ENCODE results near the gene FKBP4.
A peak's percentile ranks its signal among the peaks of the same experiment; 100 is the strongest.

FKBP4 gene

DNA sequence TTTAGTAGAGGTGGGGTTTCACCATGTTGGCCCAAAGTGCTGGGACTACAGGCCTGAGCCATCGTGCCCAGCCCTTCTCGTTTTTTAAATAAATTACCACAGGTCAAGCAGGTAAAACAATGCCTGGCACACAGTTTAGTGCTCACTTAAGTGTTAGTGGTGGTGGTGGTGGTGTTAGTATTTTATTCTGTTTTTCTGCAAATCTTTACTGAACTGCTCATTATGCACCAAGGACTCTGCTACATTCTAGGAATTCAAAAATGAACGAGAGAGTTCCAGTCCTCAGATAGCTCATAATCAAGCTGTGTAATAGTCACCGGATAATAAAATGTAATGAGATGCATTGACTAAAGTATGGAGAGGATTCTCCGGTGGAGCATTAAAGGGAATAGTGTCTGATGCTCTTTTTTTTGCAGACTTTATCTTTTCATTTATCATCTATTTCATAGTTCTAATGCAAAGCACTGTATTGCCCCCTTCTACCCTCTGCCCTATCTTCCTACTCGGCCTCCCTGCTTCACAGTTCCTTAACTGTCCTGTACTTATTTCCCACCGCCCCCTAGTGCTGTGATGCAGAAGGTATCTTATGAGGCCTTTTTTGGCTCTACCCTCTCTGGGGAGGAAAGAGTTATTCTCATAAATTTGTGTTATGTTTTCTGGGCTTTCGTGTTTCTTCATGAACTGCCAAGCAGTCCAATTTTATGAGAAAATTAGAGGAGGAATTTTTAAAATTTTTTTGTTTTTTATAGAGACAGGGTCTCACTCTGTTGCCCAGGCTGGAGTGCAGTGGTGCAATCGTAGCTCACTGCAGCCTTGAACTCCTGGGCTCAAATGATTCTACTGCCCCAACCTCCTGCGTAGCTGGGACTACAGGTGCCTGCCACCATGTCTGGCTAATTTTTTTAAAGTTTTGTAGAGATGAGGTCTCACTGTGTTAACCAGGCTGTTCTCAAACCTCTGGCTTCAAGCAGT is 18.7 kb downstream of the FKBP4 start:
- DNase-seq = peak; percentile 31 to 40

- no peak for DNase-seq
Measured at GRCh38 chr12:2819810-2820209, 25.0 kb downstream of the FKBP4 start.

- no peak for DNase-seq
Measured at GRCh38 chr12:2820432-2820831, 25.7 kb downstream of the FKBP4 start.

GRCh38 chr12:2823483-2823882 is 28.7 kb downstream of the FKBP4 start:
- DNase-seq = no peak

GRCh38 chr12:2824541-2824940 is 29.8 kb downstream of the FKBP4 start:
- no peak for DNase-seq

- DNase-seq = no peak
Measured at GRCh38 chr12:2825132-2825531, 30.4 kb downstream of the FKBP4 start.

GRCh38 chr12:2826036-2826435 is 31.3 kb downstream of the FKBP4 start:
- no peak for DNase-seq

GRCh38 chr12:2826721-2827515 is 32.1 kb downstream of the FKBP4 start:
- no peak for DNase-seq

DNA sequence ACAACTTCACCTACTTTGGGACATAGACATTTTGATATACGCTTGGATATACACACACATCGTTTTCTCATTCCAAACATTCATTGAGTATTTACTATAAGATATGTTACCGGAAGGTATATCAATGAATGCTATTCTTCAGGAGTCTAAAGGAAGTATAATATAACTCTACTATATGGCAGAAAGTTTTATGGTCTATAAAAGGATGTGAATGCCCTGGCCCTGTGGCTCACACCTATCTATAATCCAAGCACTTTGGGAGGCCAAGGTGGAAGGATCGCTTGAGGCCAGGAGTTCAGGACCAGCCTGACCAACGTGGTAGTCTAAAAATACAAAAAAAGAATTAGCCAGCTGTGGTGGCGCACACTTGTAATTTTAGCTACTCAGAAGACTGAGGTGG is 34.5 kb downstream of the FKBP4 start:
- DNase-seq = no peak

DNA sequence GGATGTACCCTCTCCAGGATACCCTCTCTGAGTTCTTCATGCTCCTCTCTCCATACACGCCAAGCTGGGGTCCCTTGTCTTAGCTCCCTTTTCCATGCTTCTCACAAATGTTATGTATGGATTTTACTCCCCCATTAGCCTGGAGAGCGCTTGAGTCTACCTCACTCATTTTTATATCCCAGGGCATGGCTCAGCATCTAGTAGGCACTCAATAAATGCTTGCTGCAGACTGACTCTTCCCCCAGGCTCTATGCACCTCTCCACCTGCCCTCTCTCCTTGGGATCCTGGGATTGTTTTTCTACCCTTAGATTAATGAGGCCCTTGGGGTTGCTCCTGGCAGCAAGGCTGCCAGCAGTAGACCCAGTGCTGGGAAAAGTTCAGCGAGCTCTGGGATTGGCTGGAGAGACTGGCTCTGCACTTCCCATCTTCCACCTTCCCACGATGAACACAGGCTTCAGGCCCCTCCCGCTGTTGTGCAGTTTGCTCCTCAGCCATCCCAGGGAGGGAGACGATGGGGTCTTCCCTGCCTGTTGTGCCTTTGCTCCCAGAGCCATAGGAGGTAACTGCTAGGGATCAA is 37.9 kb downstream of the FKBP4 start:
- DNase-seq = no peak

- DNase-seq = no peak
Measured at GRCh38 chr12:2833327-2833726, 38.6 kb downstream of the FKBP4 start.

- DNase-seq = no peak
Measured at GRCh38 chr12:2833810-2834209, 39.0 kb downstream of the FKBP4 start.

DNA sequence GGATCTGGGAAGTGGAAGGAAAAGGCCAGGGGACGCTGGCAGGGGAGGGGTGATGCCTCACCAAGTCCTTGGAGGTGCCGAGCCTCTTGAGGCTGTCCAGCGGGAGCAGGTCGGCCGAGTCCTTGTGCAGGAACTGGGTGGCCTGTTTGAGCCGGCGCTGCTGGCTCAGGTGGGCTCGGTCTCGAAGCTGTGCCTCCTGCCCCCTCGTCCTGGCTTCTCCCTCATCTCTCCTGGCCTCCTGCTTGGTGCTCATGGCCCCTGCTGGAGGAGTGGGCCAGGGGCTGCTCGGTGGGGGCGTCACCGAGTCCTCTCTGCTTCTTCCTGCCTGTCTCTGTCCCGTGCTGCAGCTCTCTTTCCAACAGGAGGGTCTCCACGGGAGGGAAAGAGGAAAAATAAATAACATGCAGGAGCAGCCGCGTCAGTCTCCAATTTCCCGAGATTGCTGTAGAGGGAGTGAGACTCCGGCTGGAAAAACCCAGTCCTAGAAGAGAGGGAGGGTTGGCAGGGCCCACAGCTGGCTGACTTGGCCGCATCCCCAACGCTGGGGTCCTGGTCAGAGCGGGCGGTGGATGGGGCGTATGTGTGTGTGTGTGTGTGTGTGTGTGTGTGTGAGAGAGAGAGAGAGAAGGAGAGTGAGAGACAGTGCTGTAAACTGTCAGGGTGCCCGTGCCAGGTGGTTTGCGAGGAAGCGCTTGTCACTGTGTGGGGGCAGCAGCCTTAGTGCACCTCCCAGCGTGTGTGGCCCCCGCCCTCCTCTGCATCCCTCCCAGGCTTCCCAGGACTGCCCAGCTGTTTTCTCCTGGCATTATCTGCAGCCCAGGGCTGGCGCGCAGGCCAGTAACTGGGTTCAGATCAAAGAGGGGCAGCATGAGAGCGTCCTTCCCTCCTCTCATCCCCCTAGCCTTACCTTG is 40.1 kb downstream of the FKBP4 start, which contains the start of gene NRIP2:
Gene NRIP2, minus strand, starts transcription at position 455 of the 911 bp plus-strand sequence. Its CDS starts 52 bp downstream, at position 403.
- DNase-seq = no peak

DNA sequence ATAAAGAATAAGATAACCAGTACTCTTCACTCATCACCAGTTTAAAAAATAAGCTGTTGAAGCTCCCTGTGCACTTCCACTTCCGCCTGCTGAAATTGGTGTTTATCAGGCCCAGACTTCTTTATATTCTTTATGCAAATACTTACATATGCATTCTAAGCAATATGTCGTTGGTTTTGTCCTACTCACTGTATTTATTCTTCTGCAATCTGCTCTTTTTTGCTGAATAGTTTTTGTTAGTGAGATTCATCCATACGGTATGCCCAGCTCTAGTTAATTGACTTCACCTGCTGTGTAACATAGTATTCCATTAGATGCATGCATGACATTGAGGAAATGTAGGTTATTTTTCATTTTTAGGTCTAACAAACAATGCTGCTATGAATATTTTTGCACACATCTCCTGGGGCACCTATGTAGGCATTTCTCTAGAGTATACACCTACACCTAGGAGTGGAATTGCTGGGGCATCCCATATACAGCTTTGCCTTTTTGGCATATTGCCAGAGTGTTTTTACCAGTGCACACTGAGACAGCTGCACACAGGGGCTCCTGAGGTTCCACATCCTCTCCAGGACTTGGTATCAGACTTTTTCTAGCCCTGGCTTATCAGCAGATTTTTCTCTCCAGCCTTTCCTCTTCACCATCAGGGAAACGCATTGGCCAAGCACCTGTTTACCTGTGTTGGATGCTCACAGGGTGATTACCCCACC is 41.1 kb downstream of the FKBP4 start:
- no peak for DNase-seq

DNA sequence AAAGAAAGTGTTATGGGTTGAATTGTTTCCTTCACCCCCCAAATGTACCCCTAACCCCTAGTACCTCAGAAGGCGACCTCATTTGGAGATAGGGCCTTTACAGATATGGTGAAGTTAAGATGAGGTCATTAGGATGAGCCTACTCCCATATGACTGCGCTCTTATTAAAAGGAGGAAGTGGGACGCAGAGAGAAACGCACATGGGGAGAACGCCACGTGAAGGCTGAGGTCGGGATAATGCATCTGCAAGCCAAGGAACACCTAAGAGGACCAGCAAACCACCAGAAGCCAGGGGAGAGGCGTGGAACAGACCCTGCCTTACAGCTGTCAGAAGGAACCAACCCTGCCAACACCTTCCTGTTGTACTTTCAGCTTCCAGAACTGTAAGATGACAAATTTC is 41.8 kb downstream of the FKBP4 start:
- DNase-seq = no peak

- DNase-seq = no peak
Measured at GRCh38 chr12:2841056-2841650, 46.4 kb downstream of the FKBP4 start.

- DNase-seq = no peak
Measured at GRCh38 chr12:2842948-2843347, 48.2 kb downstream of the FKBP4 start.

DNA sequence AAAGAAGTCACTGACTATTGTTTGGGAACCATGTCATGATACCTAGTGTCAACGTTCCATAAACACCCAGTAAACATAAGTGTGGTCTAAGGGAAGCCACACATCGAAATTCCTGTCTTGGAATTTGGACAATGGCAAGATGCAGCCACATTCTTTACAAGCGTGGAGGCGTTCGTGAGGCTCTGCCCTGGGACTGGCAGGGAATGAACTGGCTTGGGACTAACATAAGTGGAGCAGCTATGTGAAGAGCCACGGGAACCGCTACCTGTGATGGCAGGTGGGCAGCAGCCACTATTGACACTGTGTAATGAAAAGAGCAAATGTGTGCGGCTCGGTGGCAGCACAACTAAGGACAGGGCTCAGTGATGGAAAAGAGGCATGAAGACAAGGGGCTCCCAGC is 50.0 kb downstream of the FKBP4 start:
- DNase-seq = no peak

DNA sequence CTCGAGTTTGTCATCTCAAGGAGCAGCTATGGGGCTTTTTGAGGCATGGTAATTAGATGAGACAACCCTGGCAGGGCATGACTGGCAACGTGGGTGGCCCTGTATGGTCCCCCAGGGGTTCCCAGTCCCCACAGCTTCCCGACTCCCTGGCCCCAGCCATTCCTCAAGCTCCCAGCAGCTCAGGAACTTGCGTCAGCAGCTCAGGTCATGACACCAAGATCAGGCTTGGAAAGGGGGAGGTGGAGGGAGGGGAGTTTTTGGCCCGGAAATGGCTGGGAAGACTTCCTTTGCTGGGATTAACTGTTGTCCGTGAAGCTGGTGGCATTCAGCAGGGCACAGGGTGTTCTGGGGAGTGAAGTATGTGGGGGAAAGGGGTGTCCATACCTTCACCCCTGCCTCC is 50.5 kb downstream of the FKBP4 start:
- no peak for DNase-seq

- DNase-seq = no peak
Measured at GRCh38 chr12:2851931-2852330, 57.2 kb downstream of the FKBP4 start.

GRCh38 chr12:2853626-2854025 is 58.9 kb downstream of the FKBP4 start:
- peak; percentile 37 to 42 for DNase-seq

All from activated CD4-positive, alpha-beta T cell treated with anti-CD3 and anti-CD28 coated beads, Interleukin-2, amount 50 U/mL, for 4 hours (primary cell).